ENCODE results near the gene FHIT. TPM values are rescaled to one million over a fixed set of nuclear protein-coding genes. Genes with fewer than 3 reads are reported as not detected.

The FHIT gene
- total and polyA plus RNA-seq, 4 donors = 2.1 to 14.7 (median 6.6) TPM

DNA sequence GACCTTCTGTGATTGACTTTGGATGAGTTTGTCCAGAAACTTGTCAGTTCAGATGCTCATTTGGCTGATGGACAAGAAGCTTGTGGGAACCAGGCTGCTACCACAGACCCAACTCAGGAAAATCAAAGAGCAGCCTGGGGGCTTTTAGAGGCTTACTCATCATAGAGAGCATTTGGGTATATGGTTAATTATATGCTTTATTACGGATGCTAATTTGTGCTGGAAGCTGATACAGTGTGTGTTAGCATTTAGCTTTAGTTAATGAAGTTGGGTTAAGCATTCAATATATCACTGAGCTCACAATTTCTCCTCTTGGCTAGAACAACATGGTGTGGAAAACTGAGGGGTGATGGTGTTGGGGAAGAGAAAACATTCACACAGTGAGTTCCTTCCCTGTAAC lies 1537.2 kb downstream of the FHIT start (continued):
- TF ChIP-seq HNF4G (IDR thresholded peaks at IDR 0.05) (no peak), GABPA (IDR thresholded peaks at IDR 0.05 in 1 of 2, conservative IDR thresholded peaks at IDR 0.05 in 1 of 2) (no peak)
- TF ChIP-seq, protein P1, sequence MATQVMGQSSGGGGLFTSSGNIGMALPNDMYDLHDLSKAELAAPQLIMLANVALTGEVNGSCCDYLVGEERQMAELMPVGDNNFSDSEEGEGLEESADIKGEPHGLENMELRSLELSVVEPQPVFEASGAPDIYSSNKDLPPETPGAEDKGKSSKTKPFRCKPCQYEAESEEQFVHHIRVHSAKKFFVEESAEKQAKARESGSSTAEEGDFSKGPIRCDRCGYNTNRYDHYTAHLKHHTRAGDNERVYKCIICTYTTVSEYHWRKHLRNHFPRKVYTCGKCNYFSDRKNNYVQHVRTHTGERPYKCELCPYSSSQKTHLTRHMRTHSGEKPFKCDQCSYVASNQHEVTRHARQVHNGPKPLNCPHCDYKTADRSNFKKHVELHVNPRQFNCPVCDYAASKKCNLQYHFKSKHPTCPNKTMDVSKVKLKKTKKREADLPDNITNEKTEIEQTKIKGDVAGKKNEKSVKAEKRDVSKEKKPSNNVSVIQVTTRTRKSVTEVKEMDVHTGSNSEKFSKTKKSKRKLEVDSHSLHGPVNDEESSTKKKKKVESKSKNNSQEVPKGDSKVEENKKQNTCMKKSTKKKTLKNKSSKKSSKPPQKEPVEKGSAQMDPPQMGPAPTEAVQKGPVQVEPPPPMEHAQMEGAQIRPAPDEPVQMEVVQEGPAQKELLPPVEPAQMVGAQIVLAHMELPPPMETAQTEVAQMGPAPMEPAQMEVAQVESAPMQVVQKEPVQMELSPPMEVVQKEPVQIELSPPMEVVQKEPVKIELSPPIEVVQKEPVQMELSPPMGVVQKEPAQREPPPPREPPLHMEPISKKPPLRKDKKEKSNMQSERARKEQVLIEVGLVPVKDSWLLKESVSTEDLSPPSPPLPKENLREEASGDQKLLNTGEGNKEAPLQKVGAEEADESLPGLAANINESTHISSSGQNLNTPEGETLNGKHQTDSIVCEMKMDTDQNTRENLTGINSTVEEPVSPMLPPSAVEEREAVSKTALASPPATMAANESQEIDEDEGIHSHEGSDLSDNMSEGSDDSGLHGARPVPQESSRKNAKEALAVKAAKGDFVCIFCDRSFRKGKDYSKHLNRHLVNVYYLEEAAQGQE (IDR thresholded peaks at IDR 0.05) = no peak
- TF ChIP-seq, protein P2, sequence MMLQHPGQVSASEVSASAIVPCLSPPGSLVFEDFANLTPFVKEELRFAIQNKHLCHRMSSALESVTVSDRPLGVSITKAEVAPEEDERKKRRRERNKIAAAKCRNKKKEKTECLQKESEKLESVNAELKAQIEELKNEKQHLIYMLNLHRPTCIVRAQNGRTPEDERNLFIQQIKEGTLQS (IDR thresholded peaks at IDR 0.05) = no peak
- TF ChIP-seq, protein P3, sequence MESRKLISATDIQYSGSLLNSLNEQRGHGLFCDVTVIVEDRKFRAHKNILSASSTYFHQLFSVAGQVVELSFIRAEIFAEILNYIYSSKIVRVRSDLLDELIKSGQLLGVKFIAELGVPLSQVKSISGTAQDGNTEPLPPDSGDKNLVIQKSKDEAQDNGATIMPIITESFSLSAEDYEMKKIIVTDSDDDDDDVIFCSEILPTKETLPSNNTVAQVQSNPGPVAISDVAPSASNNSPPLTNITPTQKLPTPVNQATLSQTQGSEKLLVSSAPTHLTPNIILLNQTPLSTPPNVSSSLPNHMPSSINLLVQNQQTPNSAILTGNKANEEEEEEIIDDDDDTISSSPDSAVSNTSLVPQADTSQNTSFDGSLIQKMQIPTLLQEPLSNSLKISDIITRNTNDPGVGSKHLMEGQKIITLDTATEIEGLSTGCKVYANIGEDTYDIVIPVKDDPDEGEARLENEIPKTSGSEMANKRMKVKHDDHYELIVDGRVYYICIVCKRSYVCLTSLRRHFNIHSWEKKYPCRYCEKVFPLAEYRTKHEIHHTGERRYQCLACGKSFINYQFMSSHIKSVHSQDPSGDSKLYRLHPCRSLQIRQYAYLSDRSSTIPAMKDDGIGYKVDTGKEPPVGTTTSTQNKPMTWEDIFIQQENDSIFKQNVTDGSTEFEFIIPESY (IDR thresholded peaks at IDR 0.05) = no peak

DNA sequence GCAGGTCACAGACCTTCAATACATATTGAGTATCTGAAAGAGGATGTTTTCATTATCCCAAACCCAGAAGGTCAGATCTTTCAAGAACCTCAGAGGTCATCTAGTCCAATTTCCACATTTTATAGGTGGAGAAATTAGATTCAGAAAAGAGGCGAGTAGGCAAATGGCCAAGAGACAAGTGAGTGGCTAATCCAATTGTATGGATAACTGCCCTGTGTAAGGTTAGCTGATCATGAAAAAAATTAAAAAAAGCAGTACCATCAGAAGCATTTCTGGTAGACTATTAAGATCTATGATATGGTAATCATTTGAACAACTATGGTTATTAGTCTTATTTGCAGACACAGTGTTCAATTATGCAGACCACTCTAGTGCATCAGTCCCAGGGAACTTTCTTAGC lies 1540.7 kb downstream of the FHIT start:
- peaks cover 0 to 11% (median 4%) of the 10 kb centered on the region in 4 donors for H3K9me3 ChIP-seq (ENCODE audit: control insufficient read depth in 4 of 4, low read length in 3 of 4)

More for the DNA sequence above, 1540.7 kb downstream of the FHIT start:
- Histone ChIP-seq H3K4me1 (ENCODE audit: control insufficient read depth in 4 of 4, insufficient read depth in 4 of 4, low read length in 3 of 4) (no peaks in the 10 kb centered on the region), H3K27ac (ENCODE audit: low read depth in 1 of 2, low read length in 2 of 2) (no peak overlapping the region), H3K9ac (ENCODE audit: low read depth in 1 of 2, low read length in 2 of 2) (no peak overlapping the region), H3K36me3 (ENCODE audit: control insufficient read depth in 4 of 4, insufficient read depth in 3 of 4, low read depth in 1 of 4, low read length in 3 of 4) (no peaks in the 10 kb centered on the region), H3K27me3 (ENCODE audit: control insufficient read depth in 4 of 4, insufficient read depth in 4 of 4, low read length in 3 of 4) (no peaks in the 10 kb centered on the region), H3K4me3 (ENCODE audit: low read depth in 1 of 3, low read length in 3 of 3) (no peak overlapping the region)
- no peak for DNase-seq (ENCODE audit: low spot score)
- TF ChIP-seq, protein P4, sequence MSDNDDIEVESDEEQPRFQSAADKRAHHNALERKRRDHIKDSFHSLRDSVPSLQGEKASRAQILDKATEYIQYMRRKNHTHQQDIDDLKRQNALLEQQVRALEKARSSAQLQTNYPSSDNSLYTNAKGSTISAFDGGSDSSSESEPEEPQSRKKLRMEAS (IDR thresholded peaks at IDR 0.05) = no peak
- TF ChIP-seq JUND (IDR thresholded peaks at IDR 0.05) = no peak
- TF ChIP-seq, protein P5, sequence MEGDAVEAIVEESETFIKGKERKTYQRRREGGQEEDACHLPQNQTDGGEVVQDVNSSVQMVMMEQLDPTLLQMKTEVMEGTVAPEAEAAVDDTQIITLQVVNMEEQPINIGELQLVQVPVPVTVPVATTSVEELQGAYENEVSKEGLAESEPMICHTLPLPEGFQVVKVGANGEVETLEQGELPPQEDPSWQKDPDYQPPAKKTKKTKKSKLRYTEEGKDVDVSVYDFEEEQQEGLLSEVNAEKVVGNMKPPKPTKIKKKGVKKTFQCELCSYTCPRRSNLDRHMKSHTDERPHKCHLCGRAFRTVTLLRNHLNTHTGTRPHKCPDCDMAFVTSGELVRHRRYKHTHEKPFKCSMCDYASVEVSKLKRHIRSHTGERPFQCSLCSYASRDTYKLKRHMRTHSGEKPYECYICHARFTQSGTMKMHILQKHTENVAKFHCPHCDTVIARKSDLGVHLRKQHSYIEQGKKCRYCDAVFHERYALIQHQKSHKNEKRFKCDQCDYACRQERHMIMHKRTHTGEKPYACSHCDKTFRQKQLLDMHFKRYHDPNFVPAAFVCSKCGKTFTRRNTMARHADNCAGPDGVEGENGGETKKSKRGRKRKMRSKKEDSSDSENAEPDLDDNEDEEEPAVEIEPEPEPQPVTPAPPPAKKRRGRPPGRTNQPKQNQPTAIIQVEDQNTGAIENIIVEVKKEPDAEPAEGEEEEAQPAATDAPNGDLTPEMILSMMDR (IDR thresholded peaks at IDR 0.05; ENCODE audit: low read depth, low read length, missing input control) = no peak
- TF ChIP-seq, protein P2 (IDR thresholded peaks at IDR 0.05) = no peak
- TF ChIP-seq FOXA1 (IDR thresholded peaks at IDR 0.05) = no peak
- TF ChIP-seq NR2F2 (IDR thresholded peaks at IDR 0.05) = no peak
- no peak for TF ChIP-seq EGR1 (IDR thresholded peaks at IDR 0.05; ENCODE audit: low read depth in 2 of 2)
- no peak for TF ChIP-seq GABPA (IDR thresholded peaks at IDR 0.05 in 1 of 2, conservative IDR thresholded peaks at IDR 0.05 in 1 of 2)
- no peak for TF ChIP-seq HNF4A (conservative IDR thresholded peaks at IDR 0.05)
- TF ChIP-seq YY1 (IDR thresholded peaks at IDR 0.05) = no peak
- no peak for TF ChIP-seq RAD21 (IDR thresholded peaks at IDR 0.05)
- TF ChIP-seq FOXA2 (IDR thresholded peaks at IDR 0.05) = no peak
- 73% methylated on average over 1 of the region's 1 CpG for WGBS

Measured in liver (tissue), 9 donors.